ENCODE results near the gene RBFOX1.

RBFOX1 gene

GRCh38 chr16:7343243-7343642, 10.6 kb downstream of the RBFOX1 start:
- H3K27ac Mint-ChIP-seq = no peak overlapping the region
- peaks cover 30% of the 10 kb centered on the region for H3K4me1 Mint-ChIP-seq
- no peaks in the 10 kb centered on the region for H3K36me3 Mint-ChIP-seq (ENCODE audit: low read depth)
- H3K9me3 Mint-ChIP-seq = no peaks in the 10 kb centered on the region
- no peak for TF ChIP-seq CTCF (IDR thresholded peaks at IDR 0.05)
- no peak overlapping the region for H3K4me3 Mint-ChIP-seq
- peaks cover 6% of the 10 kb centered on the region for H3K27me3 Mint-ChIP-seq (ENCODE audit: low read depth, poor library complexity)
- no peak for DNase-seq

DNA sequence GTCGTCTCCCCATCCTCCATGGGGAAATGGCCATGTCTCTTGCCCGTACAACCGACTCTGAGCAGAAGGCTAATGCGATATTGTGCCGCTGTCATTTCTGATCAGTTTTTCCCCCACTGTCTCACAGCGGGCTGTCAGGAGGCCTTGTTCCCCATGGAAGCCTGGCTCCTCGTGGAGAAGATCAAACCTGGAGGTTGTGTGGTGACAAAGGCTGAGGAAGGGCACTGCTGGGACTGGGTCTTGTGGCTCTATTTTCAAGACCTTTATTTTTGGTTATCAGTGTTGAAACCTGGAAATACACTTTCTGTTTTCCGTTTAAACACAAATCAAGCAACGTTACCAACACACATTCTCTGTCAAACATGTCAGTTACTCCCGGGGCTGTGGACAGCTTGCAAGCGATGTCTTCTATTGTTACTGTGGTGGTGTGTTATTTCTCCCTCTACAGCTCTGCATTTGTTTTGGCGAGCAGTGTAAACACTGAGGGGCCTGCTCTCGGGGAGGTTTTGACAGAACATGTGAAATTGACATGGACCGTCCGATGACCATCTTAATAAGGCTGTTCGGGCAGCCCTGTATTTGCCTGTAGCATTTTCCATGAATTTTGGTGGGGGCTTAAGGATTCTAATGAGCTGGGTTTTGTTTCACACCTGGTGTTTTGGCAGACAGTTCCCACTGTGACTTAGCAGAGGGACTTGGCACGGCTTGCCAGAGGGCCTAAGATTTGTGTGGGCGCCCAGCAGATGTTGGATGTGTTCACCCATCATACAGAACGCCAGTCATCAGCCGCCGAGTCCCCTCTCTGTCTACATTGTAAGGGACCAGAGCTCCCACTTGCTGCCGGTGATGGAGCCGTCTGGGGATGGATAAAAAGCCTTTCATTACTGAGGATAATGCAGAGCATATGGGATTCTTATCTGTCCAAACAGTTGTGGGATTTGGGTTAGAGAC, 12.5 kb downstream of the RBFOX1 start:
- no peaks in the 10 kb centered on the region for H3K36me3 Mint-ChIP-seq (ENCODE audit: low read depth)
- peak overlapping the region; percentile 79 for H3K27ac Mint-ChIP-seq
- H3K4me3 Mint-ChIP-seq = no peak overlapping the region
- peaks cover 6% of the 10 kb centered on the region for H3K27me3 Mint-ChIP-seq (ENCODE audit: low read depth, poor library complexity)
- H3K9me3 Mint-ChIP-seq = no peaks in the 10 kb centered on the region
- DNase-seq = no peak
- H3K4me1 Mint-ChIP-seq = peaks cover 24% of the 10 kb centered on the region
- no peak for TF ChIP-seq CTCF (IDR thresholded peaks at IDR 0.05)

DNA sequence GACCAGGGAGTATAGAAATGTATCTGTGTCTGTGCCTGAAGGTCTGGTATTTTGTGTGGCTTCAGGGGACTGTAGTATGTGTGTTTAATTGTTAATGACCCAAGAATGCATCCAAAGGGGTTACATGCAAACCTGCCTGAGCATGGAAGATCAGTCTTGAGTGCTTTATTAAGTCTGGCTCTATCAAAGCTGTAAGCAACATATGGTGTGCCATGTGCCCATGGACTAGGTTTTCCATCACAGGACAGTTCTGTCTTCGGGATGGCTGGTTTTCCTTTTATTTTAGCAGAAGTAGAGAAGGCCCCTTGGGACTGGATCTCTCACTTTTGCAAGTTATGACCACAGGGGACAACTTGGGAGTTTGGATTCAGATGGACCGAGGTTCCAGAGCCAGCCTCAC, 18.2 kb downstream of the RBFOX1 start:
- no peak for TF ChIP-seq CTCF (IDR thresholded peaks at IDR 0.05)
- Mint-ChIP-seq H3K4me1 (peaks cover 15% of the 10 kb centered on the region), H3K4me3 (no peak overlapping the region), H3K27ac (no peak overlapping the region), H3K27me3 (ENCODE audit: low read depth, poor library complexity) (no peaks in the 10 kb centered on the region), H3K36me3 (ENCODE audit: low read depth) (peaks cover 4% of the 10 kb centered on the region), H3K9me3 (peaks cover 3% of the 10 kb centered on the region)
- no peak for DNase-seq

- Mint-ChIP-seq H3K4me1 (peaks cover 15% of the 10 kb centered on the region), H3K36me3 (ENCODE audit: low read depth) (peaks cover 4% of the 10 kb centered on the region), H3K9me3 (peaks cover 3% of the 10 kb centered on the region), H3K4me3 (no peak overlapping the region), H3K27me3 (ENCODE audit: low read depth, poor library complexity) (peaks cover 3% of the 10 kb centered on the region), H3K27ac (no peak overlapping the region)
- no peak for TF ChIP-seq CTCF (IDR thresholded peaks at IDR 0.05)
- no peak for DNase-seq
Measured at GRCh38 chr16:7351610-7352510, 19.2 kb downstream of the RBFOX1 start.

- peaks cover 3% of the 10 kb centered on the region for H3K9me3 Mint-ChIP-seq
- no peak for TF ChIP-seq CTCF (IDR thresholded peaks at IDR 0.05)
- no peak for DNase-seq
- H3K4me3 Mint-ChIP-seq = no peak overlapping the region
- H3K36me3 Mint-ChIP-seq (ENCODE audit: low read depth) = peaks cover 4% of the 10 kb centered on the region
- peaks cover 15% of the 10 kb centered on the region for H3K4me1 Mint-ChIP-seq
- H3K27ac Mint-ChIP-seq = no peak overlapping the region
- H3K27me3 Mint-ChIP-seq (ENCODE audit: low read depth, poor library complexity) = peaks cover 3% of the 10 kb centered on the region
Measured at GRCh38 chr16:7355758-7356157, 23.1 kb downstream of the RBFOX1 start.

Data from nephron progenitor cell (in vitro differentiated cells).